Panc1 (cell line): Measurements from ENCODE around the gene RACK1. TPM values are rescaled to one million over a fixed set of nuclear protein-coding genes. Genes with fewer than 3 reads are reported as not detected.

ENCODE experiments used
- ATAC-seq: fragments of 200-7000 bp; cut with Tn5 transposase; 2 replicates; pipeline ENCODE4 v1.9.1; 2020; ENCODE audit warnings: mild to moderate bottlenecking, moderate library complexity
- BruUV-seq: library from RNA; stranded (reverse); fragments of 400-500 nt; replicated peaks from 2 replicates; lab custom pipeline; 2021; lab: Mats Ljungman, UMichigan
- CTCF ChIA-PET: fragments of 300-600 bp; sonication (Branson Sonifier 250); formaldehyde crosslinking; loops from one replicate; lab custom pipeline; 2022; ENCODE audit warnings: antibody characterized with exemption; lab: Charles Lee
- POLR2A ChIA-PET: fragments of 300-600 bp; sonication (Branson Sonifier 250); formaldehyde crosslinking; loops from one replicate; lab custom pipeline; 2022; ENCODE audit warnings: antibody characterized with exemption; lab: Charles Lee
- DNase-seq: peaks from one replicate; pipeline ENCODE4 v3.0.0-alpha.2; 2010; ENCODE audit warnings: low read depth, low spot score
- H3K27ac ChIP-seq: 2 replicates; pipeline ENCODE4 v1.5.1; 2011; ENCODE audit warnings: mild to moderate bottlenecking, low read length, inconsistent platforms
- H3K27me3 ChIP-seq: fragments of 200-500 bp; sonication (Bioruptor generic); 2 replicates; pipeline ENCODE4 v1.6.0; 2014; ENCODE audit warnings: low read length, inconsistent platforms; ENCODE audit not compliant: control insufficient read depth, insufficient read depth
- H3K36me3 ChIP-seq: fragments of 200-500 bp; sonication (Bioruptor generic); 2 replicates; pipeline ENCODE4 v1.5.1; 2014; ENCODE audit warnings: inconsistent platforms, mild to moderate bottlenecking, low read length, moderate library complexity; ENCODE audit not compliant: control insufficient read depth, insufficient read depth
- H3K4me1 ChIP-seq: 2 replicates; pipeline ENCODE4 v1.5.1; 2011; ENCODE audit warnings: inconsistent platforms, mild to moderate bottlenecking, low read length, moderate library complexity; ENCODE audit not compliant: control insufficient read depth, insufficient read depth
- H3K4me3 ChIP-seq, 2 experiments: 2 replicates each; pipeline ENCODE4 v1.5.1; 2011 to 2012; ENCODE audit warnings: low read depth in 2 of 2, low read length in 2 of 2, mild to moderate bottlenecking in 2 of 2, inconsistent platforms in 1 of 2, moderate library complexity in 1 of 2
- H3K9me3 ChIP-seq: fragments of 200-500 bp; sonication (Bioruptor generic); 2 replicates; pipeline ENCODE4 v1.5.1; 2014; ENCODE audit warnings: low read depth, mild to moderate bottlenecking, inconsistent platforms, low read length, moderate library complexity; ENCODE audit not compliant: control insufficient read depth, insufficient read depth
- CTCF ChIP-seq: fragments of 450-650 bp; IDR thresholded peaks from 2 replicates; pipeline ENCODE4 v1.5.1; 2017; ENCODE audit warnings: mild to moderate bottlenecking
- POLR2AphosphoS5 ChIP-seq: IDR thresholded peaks from 2 replicates; pipeline ENCODE4 v1.6.1; 2012; ENCODE audit warnings: mild to moderate bottlenecking, low read depth, low read length, moderate library complexity
- REST ChIP-seq, 2 experiments: IDR thresholded peaks; 2 replicates each; pipeline ENCODE4 v1.6.1; 2011 to 2012; ENCODE audit warnings: low read depth in 2 of 2, control low read depth in 1 of 2, low read length in 1 of 2, mild to moderate bottlenecking in 1 of 2, moderate library complexity in 1 of 2; ENCODE audit not compliant: insufficient read depth in 1 of 2
- SIN3A ChIP-seq: IDR thresholded peaks from 2 replicates; pipeline ENCODE4 v1.6.1; 2012; ENCODE audit warnings: low read depth, mild to moderate bottlenecking, low read length, moderate library complexity, borderline replicate concordance; ENCODE audit not compliant: insufficient read depth
- TCF7L2 ChIP-seq: IDR thresholded peaks from 2 replicates; pipeline ENCODE4 v1.6.1; 2011; ENCODE audit warnings: mild to moderate bottlenecking, low read depth, low read length, inconsistent platforms
- in situ Hi-C: cut with HindIII; loops from 2 replicates; pipeline ENCODE4 v1.10.0; 2016; ENCODE audit warnings: low sequenced_read_pairs, low pct_unique_long_range_greater_than_20kb
- intact Hi-C: fragments of 100-400 bp; cut with micrococcal nuclease; formaldehyde crosslinking; loops from one replicate; pipeline ENCODE4 v1.10.0; 2022; ENCODE audit not compliant: unreplicated experiment
- total RNA-seq: library from RNA; stranded (reverse); gene quantifications from one replicate; pipeline ENCODE4 v1.2.1, GENCODE V29; 2021; ENCODE audit not compliant: unreplicated experiment

RACK1 gene
- total RNA-seq, 1 experiment from 2014 or later: 1,623 TPM

- intact Hi-C loops: loop anchor here (10.0 kb wide), 1 partner anchor 385 kb away; the partner anchor contains the start of gene MGAT1
- CTCF ChIA-PET: no interaction called here
Measured at GRCh38 chr5:181189363-181189961, 54.2 kb downstream of the RACK1 start.

GRCh38 chr5:181188700-181189362, 54.9 kb downstream of the RACK1 start:
- POLR2A ChIA-PET: no interaction called here
- Histone ChIP-seq H3K9me3 (no peaks in the 10 kb centered on the region), H3K4me1 (peaks cover 21% of the 10 kb centered on the region), H3K36me3 (no peaks in the 10 kb centered on the region), H3K4me3 (peak overlapping the region; percentile 85 to 98), H3K27me3 (no peaks in the 10 kb centered on the region), H3K27ac (peak overlapping the region; percentile 98)
- intact Hi-C loops (loop anchor here (10.0 kb wide), 1 partner anchor 384 kb away; the partner anchor contains the start of gene MGAT1), in situ Hi-C loops (no loop called here)
- TF ChIP-seq POLR2AphosphoS5 (peak; percentile 30; the same call in 1 of the 2 replicates), TCF7L2 (no peak)
- DNase-seq (no peak), ATAC-seq (peak; percentile 9)
- CTCF ChIA-PET: no interaction called here
- no TSS peak for BruUV-seq

More at GRCh38 chr5:181189363-181189961, 54.2 kb downstream of the RACK1 start:
- POLR2A ChIA-PET: no interaction called here
- in situ Hi-C loops: no loop called here
- no TSS peak for BruUV-seq
- Histone ChIP-seq H3K4me1 (peaks cover 21% of the 10 kb centered on the region), H3K9me3 (no peaks in the 10 kb centered on the region), H3K27me3 (no peaks in the 10 kb centered on the region), H3K36me3 (no peaks in the 10 kb centered on the region), H3K4me3 (peak overlapping the region; percentile 85 to 98), H3K27ac (peak overlapping the region; percentile 64)
- DNase-seq (no peak), ATAC-seq (no peak)
- TF ChIP-seq POLR2AphosphoS5 (no peak), SIN3A (no peak), TCF7L2 (no peak), CTCF (no peak), REST (IDR thresholded peaks at IDR 0.05; ENCODE audit: insufficient read depth in 1 of 2, low read depth in 2 of 2, low read length in 1 of 2) (no peak)
